Measurements from ENCODE around the gene CHEK2. TPM values are rescaled to one million over a fixed set of nuclear protein-coding genes. Genes with fewer than 3 reads are reported as not detected.

The CHEK2 gene
- 10.5 and 11.1 TPM in 2 replicates for total RNA-seq

GRCh38 chr22:28741785-28742561 lies at the start of gene CHEK2, which contains the start of gene HSCB:
TSS of gene CHEK2 (minus strand) at chr22:28741820. CDS start at chr22:28734721, 7,099 bp downstream.
TSS of gene HSCB (plus strand) at chr22:28742039. CDS start at chr22:28742096, 57 bp downstream.

GRCh38 chr22:28772633-28773460 lies 31.2 kb upstream of the CHEK2 start, which contains the start of gene CCDC117:
TSS of gene CCDC117 (plus strand) at chr22:28772695. CDS start at chr22:28772850, 155 bp downstream.

GRCh38 chr22:28679611-28680287 lies 61.9 kb downstream of the CHEK2 start, which contains the start of gene TTC28:
TSS of gene TTC28 (minus strand) at chr22:28679840. CDS start at chr22:28679723, 117 bp downstream.

Other genes starting within 250 kb of the CHEK2 start
- gene TTC28, start 62.0 kb downstream of the CHEK2 start, total RNA-seq: 15.6 and 16.6 TPM in 2 replicates
- gene HSCB, start 219 bp upstream of the CHEK2 start, total RNA-seq: 10.3 and 13.4 TPM in 2 replicates
- gene CCDC117, start 30.9 kb upstream of the CHEK2 start, total RNA-seq: 12.6 TPM in 2 replicates
- gene XBP1, start 58.7 kb upstream of the CHEK2 start, total RNA-seq: 91.0 and 153 TPM in 2 replicates
- 2.6 and 2.7 TPM in 2 replicates for gene ZNRF3, start 141.8 kb upstream of the CHEK2 start, total RNA-seq